SK-N-SH (cell line): ENCODE data around the gene TSBP1. TPM values are rescaled to one million over a fixed set of nuclear protein-coding genes. Genes with fewer than 3 reads are reported as not detected.
"Not testable (repeated sequence)": the region's sequence is repeated elsewhere in the genome, so short reads cannot be mapped to it uniquely, and the experiment has no call there.

ENCODE experiments used
- CTCF ChIA-PET: fragments of 300-600, 350-600 bp; formaldehyde crosslinking; extraction: SDS; loops from one replicate; lab custom pipeline; 2021; lab: Yijun Ruan, JAX
- POLR2A ChIA-PET: fragments of 350-600 bp; sonication (Branson Sonifier 250); formaldehyde crosslinking; extraction: SDS; loops from one replicate; lab custom pipeline; 2020; ENCODE audit warnings: antibody characterized with exemption, inconsistent platforms; lab: Yijun Ruan, JAX
- DNase-seq: peaks from one replicate; pipeline ENCODE4 v3.0.0; 2012
- H2AFZ ChIP-seq: fragments of 200-600 bp; sonication (generic); 2 replicates; pipeline ENCODE4 v1.8.1; 2016; ENCODE audit warnings: antibody characterized with exemption, mild to moderate bottlenecking, low read depth
- H3F3A ChIP-seq: fragments of 200-600 bp; sonication (generic); replicated peaks from 2 replicates; pipeline ENCODE3; 2016; ENCODE audit warnings: antibody characterized with exemption, mild to moderate bottlenecking; ENCODE audit not compliant: insufficient read depth
- H3K27ac ChIP-seq, 2 experiments: fragments of 200-500 bp in 1 of 2; fragments of 200-600 bp in 1 of 2; sonication (Bioruptor generic) in 1 of 2; sonication (generic), shearing (Covaris generic) in 1 of 2; 2 replicates each; pipeline versions ENCODE4 v1.5.1 to v1.6.1; 2014 to 2016; ENCODE audit warnings: low read depth in 2 of 2, inconsistent platforms in 1 of 2, low read length in 1 of 2, mild to moderate bottlenecking in 1 of 2, mixed read lengths in 1 of 2
- H3K27me3 ChIP-seq: fragments of 200-600 bp; sonication (generic), shearing (Covaris generic); 2 replicates; pipeline ENCODE4 v1.6.1; 2016; ENCODE audit warnings: mixed run types; ENCODE audit not compliant: insufficient read depth
- H3K36me3 ChIP-seq, 2 experiments: fragments of 200-500 bp in 1 of 2; fragments of 200-600 bp in 1 of 2; sonication (Bioruptor generic) in 1 of 2; sonication (generic) in 1 of 2; replicated peaks in 1 of 2; 2 replicates each; pipeline versions ENCODE3 to v1.5.1; 2014 to 2016; ENCODE audit warnings: low read length in 1 of 2, mild to moderate bottlenecking in 1 of 2; ENCODE audit not compliant: insufficient read depth in 2 of 2, control insufficient read depth in 1 of 2
- H3K4me1 ChIP-seq, 2 experiments: fragments of 200-500 bp in 1 of 2; fragments of 200-600 bp in 1 of 2; sonication (Bioruptor generic) in 1 of 2; sonication (generic), shearing (Covaris generic) in 1 of 2; 2 replicates each; pipeline versions ENCODE4 v1.5.1 to v1.6.1; 2014 to 2016; ENCODE audit warnings: low read depth in 1 of 2, low read length in 1 of 2, mixed run types in 1 of 2; ENCODE audit not compliant: insufficient read depth in 2 of 2, control insufficient read depth in 1 of 2
- H3K4me2 ChIP-seq: fragments of 200-600 bp; sonication (generic), shearing (Covaris generic); 2 replicates; pipeline ENCODE4 v1.6.1; 2017; ENCODE audit warnings: mixed run types
- H3K4me3 ChIP-seq, 2 experiments: fragments of 200-500 bp in 1 of 2; fragments of 200-600 bp in 1 of 2; sonication (Bioruptor generic) in 1 of 2; sonication (generic), shearing (Covaris generic) in 1 of 2; 2 replicates each; pipeline versions ENCODE4 v1.5.1 to v1.8.1; 2014 to 2016; ENCODE audit warnings: low read depth in 2 of 2, inconsistent platforms in 1 of 2, low read length in 1 of 2, mild to moderate bottlenecking in 1 of 2, mixed read lengths in 1 of 2, moderate library complexity in 1 of 2
- H3K79me2 ChIP-seq: fragments of 200-600 bp; sonication (generic); 2 replicates; pipeline ENCODE4 v1.8.1; 2017; ENCODE audit warnings: mild to moderate bottlenecking; ENCODE audit not compliant: insufficient read depth
- H3K9ac ChIP-seq: fragments of 200-600 bp; sonication (generic); 2 replicates; pipeline ENCODE4 v1.6.1; 2017; ENCODE audit warnings: mixed run types
- H3K9me2 ChIP-seq: fragments of 200-600 bp; sonication (generic); 2 replicates; pipeline ENCODE4 v1.6.1; 2017; ENCODE audit warnings: mixed run types
- H3K9me3 ChIP-seq: fragments of 200-600 bp; sonication (generic); 2 replicates; pipeline ENCODE4 v1.6.1; 2017; ENCODE audit warnings: mixed run types, mild to moderate bottlenecking, moderate library complexity
- H4K20me1 ChIP-seq: fragments of 200-600 bp; sonication (generic); 2 replicates; pipeline ENCODE4 v1.6.1; 2017; ENCODE audit warnings: mild to moderate bottlenecking, mixed run types; ENCODE audit not compliant: insufficient read depth
- ELF1 ChIP-seq: IDR thresholded peaks from 2 replicates; pipeline ENCODE4 v1.4.0; 2012
- EZH2phosphoT487 ChIP-seq: fragments of 200-600 bp; sonication (generic); IDR thresholded peaks from 2 replicates; pipeline ENCODE4 v1.6.1; 2017; ENCODE audit warnings: low read depth, mixed run types, mild to moderate bottlenecking, antibody characterized with exemption, moderate library complexity, borderline replicate concordance
- FOXM1 ChIP-seq: IDR thresholded peaks from 2 replicates; pipeline ENCODE4 v1.4.0; 2012; ENCODE audit warnings: low read depth, mild to moderate bottlenecking
- GABPA ChIP-seq: IDR thresholded peaks from 2 replicates; pipeline ENCODE4 v1.4.0; 2012; ENCODE audit warnings: low read depth, mild to moderate bottlenecking
- GATA2 ChIP-seq: sonication (generic); formaldehyde crosslinking; IDR thresholded peaks from 2 replicates; pipeline ENCODE4 v1.5.0; 2020; ENCODE audit warnings: mild to moderate bottlenecking, missing genetic modification reagents
- MXI1 ChIP-seq: IDR thresholded peaks from 2 replicates; pipeline ENCODE4 v1.6.1; 2012; ENCODE audit warnings: mild to moderate bottlenecking, low read depth, low read length, improper control_type of control experiment
- NRF1 ChIP-seq: IDR thresholded peaks from 2 replicates; pipeline ENCODE4 v1.6.1; 2012; ENCODE audit warnings: low read depth, mild to moderate bottlenecking, low read length
- RCOR1 ChIP-seq: fragments of 150-350 bp; IDR thresholded peaks from 2 replicates; pipeline ENCODE4 v1.6.1; 2017; ENCODE audit warnings: antibody characterized with exemption, low read length
- RXRA ChIP-seq: IDR thresholded peaks from 2 replicates; pipeline ENCODE4 v1.4.0; 2012; ENCODE audit warnings: low read depth, mild to moderate bottlenecking, borderline replicate concordance
- SMC3 ChIP-seq: IDR thresholded peaks from 2 replicates; pipeline ENCODE4 v1.6.1; 2012; ENCODE audit warnings: low read depth, low read length, improper control_type of control experiment
- WGBS: methylation state at CpG from one replicate; pipeline ENCODE4 v1.1.6; 2017; ENCODE audit warnings: low lambda C conversion rate; 5-methylcytosine and 5-hydroxymethylcytosine counted together
- polyA plus RNA-seq, 3 experiments: library from polyadenylated mRNA; depleted of rRNA; stranded (reverse); fragments of >200 nt; gene quantifications; 2 replicates each; pipeline ENCODE4 v1.2.3, GENCODE V29; 2012
- TF ChIP-seq, protein P1 (sequence below): IDR thresholded peaks from 2 replicates; pipeline ENCODE4 v1.4.0; 2012; ENCODE audit warnings: low read depth, borderline replicate concordance
- TF ChIP-seq, protein P2 (sequence below): fragments of 150-350 bp; IDR thresholded peaks from 2 replicates; pipeline ENCODE4 v1.6.1; 2016; ENCODE audit warnings: mild to moderate bottlenecking, low read depth, low read length

Gene TSBP1
- polyA plus RNA-seq, 1 of the 3 experiments (the other 2 are of a cell fraction), result not detected

DNA sequence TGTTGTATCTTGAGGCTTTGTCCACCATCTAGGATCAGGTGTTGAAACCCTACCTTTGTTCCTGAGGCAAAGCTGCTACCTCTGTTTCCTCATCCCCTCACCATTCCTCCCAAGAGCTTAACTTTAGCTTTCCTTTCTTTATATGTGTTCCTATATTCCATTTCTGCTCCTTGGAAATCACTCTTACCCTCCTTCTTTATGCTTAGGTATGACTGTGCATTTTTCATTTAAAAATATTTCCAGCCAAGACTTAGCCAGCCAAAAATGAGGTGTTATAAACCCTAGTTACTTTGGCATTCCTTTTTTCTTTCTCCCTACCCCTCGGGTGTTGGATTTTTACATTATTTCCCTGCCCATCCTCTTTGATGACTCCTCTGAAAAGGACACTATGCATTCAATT, 57.7 kb downstream of the TSBP1 start:
- Histone ChIP-seq H3F3A (no peaks in the 10 kb centered on the region), H3K4me2 (no peak overlapping the region)
- DNase-seq, result no peak

DNA sequence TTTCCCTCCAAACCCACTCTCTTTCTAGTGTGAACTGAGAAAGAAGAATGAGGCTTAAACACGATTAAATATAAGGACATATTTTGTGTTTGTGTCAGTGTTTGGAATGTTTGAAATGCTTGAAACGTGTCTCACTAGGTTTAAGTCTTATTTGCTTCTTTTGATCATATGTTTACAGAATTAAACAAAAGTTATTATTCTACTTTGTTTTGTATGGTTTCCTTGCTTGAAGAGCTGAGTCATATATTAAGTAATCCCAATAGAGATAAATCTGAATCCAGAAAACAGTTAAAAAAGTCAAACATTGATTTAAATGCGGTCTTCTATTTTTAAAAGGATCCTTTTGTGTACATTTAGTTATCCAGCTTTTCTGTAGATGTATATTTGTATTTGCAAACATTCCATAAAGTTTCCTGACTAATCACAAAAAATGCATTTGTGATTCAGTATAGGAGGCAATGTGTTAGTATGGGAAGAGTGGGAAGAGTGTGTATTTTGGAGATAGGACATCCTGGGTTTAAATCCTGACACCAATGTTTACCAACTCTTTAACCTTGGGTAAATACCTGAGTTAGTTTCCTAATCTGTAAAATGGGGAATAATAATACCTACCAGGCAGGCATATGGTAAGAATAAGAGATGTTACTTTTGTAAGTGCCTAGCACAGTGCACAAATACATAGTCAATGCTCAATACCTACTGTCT, 72.9 kb downstream of the TSBP1 start:
- Histone ChIP-seq H3K27me3 (no peaks in the 10 kb centered on the region; the same call in 1 of the 2 replicates), H3K4me2 (no peak overlapping the region), H3K27ac (no peak overlapping the region), H3K9me3 (no peaks in the 10 kb centered on the region), H3K79me2 (no peaks in the 10 kb centered on the region), H3K9me2 (no peaks in the 10 kb centered on the region), H3K4me1 (no peaks in the 10 kb centered on the region), H3K36me3 (no peaks in the 10 kb centered on the region), H3K4me3 (no peak overlapping the region), H4K20me1 (no peaks in the 10 kb centered on the region), H2AFZ (no peak overlapping the region), H3K9ac (no peak overlapping the region), H3F3A (no peaks in the 10 kb centered on the region)
- DNase-seq, result no peak
- CTCF ChIA-PET, result no interaction called here
- 2% methylated on average over 3 of the region's 3 CpGs for WGBS
- POLR2A ChIA-PET, result no interaction called here
- TF ChIP-seq ELF1 (no peak), GABPA (no peak)
- TF ChIP-seq, protein P1, sequence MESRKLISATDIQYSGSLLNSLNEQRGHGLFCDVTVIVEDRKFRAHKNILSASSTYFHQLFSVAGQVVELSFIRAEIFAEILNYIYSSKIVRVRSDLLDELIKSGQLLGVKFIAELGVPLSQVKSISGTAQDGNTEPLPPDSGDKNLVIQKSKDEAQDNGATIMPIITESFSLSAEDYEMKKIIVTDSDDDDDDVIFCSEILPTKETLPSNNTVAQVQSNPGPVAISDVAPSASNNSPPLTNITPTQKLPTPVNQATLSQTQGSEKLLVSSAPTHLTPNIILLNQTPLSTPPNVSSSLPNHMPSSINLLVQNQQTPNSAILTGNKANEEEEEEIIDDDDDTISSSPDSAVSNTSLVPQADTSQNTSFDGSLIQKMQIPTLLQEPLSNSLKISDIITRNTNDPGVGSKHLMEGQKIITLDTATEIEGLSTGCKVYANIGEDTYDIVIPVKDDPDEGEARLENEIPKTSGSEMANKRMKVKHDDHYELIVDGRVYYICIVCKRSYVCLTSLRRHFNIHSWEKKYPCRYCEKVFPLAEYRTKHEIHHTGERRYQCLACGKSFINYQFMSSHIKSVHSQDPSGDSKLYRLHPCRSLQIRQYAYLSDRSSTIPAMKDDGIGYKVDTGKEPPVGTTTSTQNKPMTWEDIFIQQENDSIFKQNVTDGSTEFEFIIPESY, result no peak

More for the DNA sequence above, 57.7 kb downstream of the TSBP1 start:
- no peak for TF ChIP-seq NRF1
- no peak for TF ChIP-seq SMC3
- TF ChIP-seq FOXM1, result no peak
- no peak for TF ChIP-seq MXI1
- no peak for TF ChIP-seq RXRA
- TF ChIP-seq, protein P2, sequence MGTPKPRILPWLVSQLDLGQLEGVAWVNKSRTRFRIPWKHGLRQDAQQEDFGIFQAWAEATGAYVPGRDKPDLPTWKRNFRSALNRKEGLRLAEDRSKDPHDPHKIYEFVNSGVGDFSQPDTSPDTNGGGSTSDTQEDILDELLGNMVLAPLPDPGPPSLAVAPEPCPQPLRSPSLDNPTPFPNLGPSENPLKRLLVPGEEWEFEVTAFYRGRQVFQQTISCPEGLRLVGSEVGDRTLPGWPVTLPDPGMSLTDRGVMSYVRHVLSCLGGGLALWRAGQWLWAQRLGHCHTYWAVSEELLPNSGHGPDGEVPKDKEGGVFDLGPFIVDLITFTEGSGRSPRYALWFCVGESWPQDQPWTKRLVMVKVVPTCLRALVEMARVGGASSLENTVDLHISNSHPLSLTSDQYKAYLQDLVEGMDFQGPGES, result no peak
- no peak for TF ChIP-seq GATA2
- no peak for TF ChIP-seq RCOR1
- no peak for TF ChIP-seq EZH2phosphoT487
- TF ChIP-seq, all 33 proteins: peak for 0
- ChIA-PET POLR2A (no interaction called here), CTCF (no interaction called here)
- Histone ChIP-seq H3K36me3 (no peaks in the 10 kb centered on the region), H3K4me3 (no peak overlapping the region), H3K9me3 (no peaks in the 10 kb centered on the region), H3K9ac (no peak overlapping the region), H3K4me1 (no peaks in the 10 kb centered on the region), H3K27ac (no peak overlapping the region), H3K79me2 (no peaks in the 10 kb centered on the region), H4K20me1 (no peaks in the 10 kb centered on the region), H2AFZ (no peak overlapping the region), H3K27me3 (peaks cover 19% of the 10 kb centered on the region; the same call in 1 of the 2 replicates), H3K9me2 (no peaks in the 10 kb centered on the region)
- 6% methylated on average over 1 of the region's 1 CpG for WGBS

DNA sequence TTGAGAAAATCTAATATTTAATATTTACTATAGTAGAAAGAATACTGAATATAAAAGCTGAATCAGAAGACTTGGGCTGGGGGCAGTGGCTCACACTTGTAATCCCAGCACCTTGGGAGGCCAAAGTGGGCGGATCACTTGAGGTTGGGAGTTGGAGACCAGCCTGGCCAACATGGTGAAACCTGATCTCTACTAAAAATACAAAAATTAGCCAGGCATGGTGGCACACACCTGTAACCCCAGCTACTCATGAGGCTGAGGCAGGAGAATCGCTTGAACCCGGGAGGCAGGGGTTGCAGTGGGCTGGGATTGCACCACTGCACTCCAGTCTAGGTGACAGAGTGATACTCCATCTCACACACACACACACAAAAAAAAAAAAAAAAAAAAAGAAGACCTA, 76.7 kb downstream of the TSBP1 start:
- POLR2A ChIA-PET, H3F3A ChIP-seq, H3K9me3 ChIP-seq, H2AFZ ChIP-seq, H3K4me2 ChIP-seq, H3K4me3 ChIP-seq, H3K36me3 ChIP-seq, H3K9me2 ChIP-seq, H3K9ac ChIP-seq, H4K20me1 ChIP-seq, H3K27me3 ChIP-seq, H3K27ac ChIP-seq, DNase-seq, H3K4me1 ChIP-seq, H3K79me2 ChIP-seq: not testable (repeated sequence)
- CTCF ChIA-PET, result interaction anchor here (1.2 kb wide), 1 partner anchor 16 kb away, joined by 3 read pairs; no protein-coding TSS in a partner anchor
- 3% methylated on average over 3 of the region's 3 CpGs for WGBS
